ENCODE data around the gene UBE2D4. TPM values are rescaled to one million over a fixed set of nuclear protein-coding genes. Genes with fewer than 3 reads are reported as not detected.

Gene UBE2D4
- total and polyA plus RNA-seq, 9 donors, result 14.6 to 19.9 (median 18.0) TPM

GRCh38 chr7:43906331-43907010 lies 19.8 kb upstream of the UBE2D4 start, which contains the start of gene URGCP:
URGCP (minus strand) TSS chr7:43906596; CDS start chr7:43906575, 21 bp downstream.
- under 1% methylated on average over 45 of the region's 73 CpGs for WGBS (ENCODE audit: insufficient coverage)
- H3K4me3 ChIP-seq (ENCODE audit: low read length), result peak within 1 kb of the TSS; percentile 69
- peaks cover 4% of the 10 kb centered on the region for H3K36me3 ChIP-seq (ENCODE audit: control insufficient read depth, insufficient read depth, low read length)
- no peaks in the 10 kb centered on the region for H3K27me3 ChIP-seq (ENCODE audit: control insufficient read depth, insufficient read depth, low read length)
- peaks cover 11% of the 10 kb centered on the region for H3K4me1 ChIP-seq (ENCODE audit: control insufficient read depth, insufficient read depth, low read length)
- peak; percentile 73 for DNase-seq
- H3K9me3 ChIP-seq (replicated peaks; ENCODE audit: control insufficient read depth, low read depth, low read length), result no peaks in the 10 kb centered on the region
- peak within 1 kb of the TSS; percentile 91 for H3K27ac ChIP-seq (ENCODE audit: low read length)

DNA sequence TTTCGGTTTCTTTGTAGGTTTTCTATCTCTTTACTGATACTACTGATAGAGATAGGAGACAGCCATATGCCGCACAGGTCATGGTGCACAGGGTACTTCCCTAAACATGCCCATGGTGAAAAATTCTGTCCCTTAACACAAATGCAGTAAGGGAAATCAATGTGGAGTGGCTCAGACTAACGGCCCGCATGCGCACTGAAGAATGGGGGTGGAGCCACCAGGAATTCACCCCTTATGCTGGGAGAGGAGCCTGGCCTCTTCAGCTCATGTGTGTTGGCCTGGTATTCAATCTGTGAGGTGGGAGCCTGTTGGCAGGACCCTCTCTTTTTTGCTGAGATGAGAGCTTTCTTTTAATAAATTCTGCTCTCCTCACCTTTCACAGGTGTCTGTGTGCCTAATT lies 11.4 kb upstream of the UBE2D4 start:
- Histone ChIP-seq H3K36me3 (ENCODE audit: control insufficient read depth, insufficient read depth, low read length) (peaks cover 3% of the 10 kb centered on the region), H3K27ac (ENCODE audit: low read length) (no peak overlapping the region), H3K4me1 (ENCODE audit: control insufficient read depth, insufficient read depth, low read length) (peaks cover 3% of the 10 kb centered on the region), H3K27me3 (ENCODE audit: control insufficient read depth, insufficient read depth, low read length) (no peaks in the 10 kb centered on the region), H3K9me3 (replicated peaks; ENCODE audit: control insufficient read depth, low read depth, low read length) (no peaks in the 10 kb centered on the region), H3K4me3 (ENCODE audit: low read length) (no peak overlapping the region)
- DNase-seq, result no peak
- WGBS (ENCODE audit: insufficient coverage), result 100% methylated on average over 1 of the region's 5 CpGs

DNA sequence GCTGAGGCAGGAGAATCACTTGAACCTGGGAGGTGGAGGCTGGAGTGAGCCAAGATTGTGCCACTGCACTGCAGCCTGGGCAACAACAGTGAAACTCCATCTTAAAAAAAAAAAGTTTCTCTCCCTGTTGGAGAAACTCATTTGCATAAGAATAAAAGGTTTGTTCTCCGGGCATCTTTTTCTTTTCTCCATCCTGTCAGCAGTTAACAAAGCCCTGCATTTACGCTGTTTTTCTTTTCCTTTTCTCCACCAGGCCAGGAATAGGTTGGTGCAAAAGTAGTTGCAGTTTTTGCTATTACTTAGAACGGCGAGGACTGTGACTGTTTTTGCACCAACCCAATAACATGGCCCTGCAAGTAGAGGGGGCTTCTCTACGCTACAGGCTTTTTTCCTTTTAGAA lies 10.3 kb upstream of the UBE2D4 start:
- Histone ChIP-seq H3K27ac (ENCODE audit: low read length) (no peak overlapping the region), H3K4me3 (ENCODE audit: low read length) (no peak overlapping the region), H3K36me3 (ENCODE audit: control insufficient read depth, insufficient read depth, low read length) (peaks cover 3% of the 10 kb centered on the region), H3K27me3 (ENCODE audit: control insufficient read depth, insufficient read depth, low read length) (no peaks in the 10 kb centered on the region), H3K9me3 (replicated peaks; ENCODE audit: control insufficient read depth, low read depth, low read length) (no peaks in the 10 kb centered on the region), H3K4me1 (ENCODE audit: control insufficient read depth, insufficient read depth, low read length) (peaks cover 3% of the 10 kb centered on the region)
- no peak for DNase-seq
- no CpG with 5 or more reads among the region's 5 CpGs for WGBS (ENCODE audit: insufficient coverage)

DNA sequence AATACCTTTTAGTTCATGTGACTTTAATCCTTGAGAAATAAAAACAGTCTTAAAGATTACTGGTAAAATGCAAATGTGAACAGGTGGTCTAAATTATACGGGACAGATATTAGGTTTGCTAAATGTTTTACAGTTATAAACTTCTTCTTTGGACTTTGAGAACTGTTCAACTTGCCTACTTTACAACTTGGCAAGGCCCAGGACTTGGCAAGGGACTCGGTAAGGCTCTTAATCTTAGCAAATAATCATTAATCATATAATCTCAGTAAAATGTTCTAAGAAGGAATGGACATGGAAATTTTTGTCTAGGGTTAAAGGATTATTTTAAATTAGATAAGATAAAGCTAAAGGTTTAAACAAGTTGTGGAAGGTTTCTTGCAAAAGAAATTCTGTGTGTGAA lies 4.8 kb upstream of the UBE2D4 start:
- WGBS (ENCODE audit: insufficient coverage), result no CpG with 5 or more reads among the region's 2 CpGs
- DNase-seq, result no peak

DNA sequence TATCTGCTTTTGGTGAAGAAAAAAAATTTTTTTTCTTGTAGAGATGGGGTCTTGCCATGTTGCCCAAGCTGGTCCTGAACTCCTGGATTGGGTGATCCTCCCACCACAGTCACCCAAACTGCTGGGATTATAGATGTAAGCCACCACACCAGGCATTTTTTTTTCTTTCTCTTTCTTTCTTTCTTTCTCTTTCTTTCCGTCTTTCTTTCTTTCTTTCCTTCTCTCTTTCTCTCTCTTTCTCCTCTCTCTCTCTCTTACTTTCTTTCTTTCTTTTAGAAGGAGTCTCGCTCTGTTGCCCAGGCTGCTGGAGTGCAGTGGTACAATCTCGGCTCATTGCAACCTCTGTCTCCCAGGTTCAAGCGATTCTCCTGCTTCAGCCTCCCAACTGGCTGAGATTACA lies 3.5 kb upstream of the UBE2D4 start:
- H3K27me3 ChIP-seq (ENCODE audit: control insufficient read depth, insufficient read depth, low read length), result no peaks in the 10 kb centered on the region
- WGBS (ENCODE audit: insufficient coverage), result no CpG with 5 or more reads among the region's 4 CpGs
- H3K4me1 ChIP-seq (ENCODE audit: control insufficient read depth, insufficient read depth, low read length), result peaks cover 5% of the 10 kb centered on the region
- no peak for DNase-seq
- no peak overlapping the region for H3K27ac ChIP-seq (ENCODE audit: low read length)
- H3K9me3 ChIP-seq (replicated peaks; ENCODE audit: control insufficient read depth, low read depth, low read length), result no peaks in the 10 kb centered on the region
- H3K36me3 ChIP-seq (ENCODE audit: control insufficient read depth, insufficient read depth, low read length), result peaks cover 3% of the 10 kb centered on the region
- H3K4me3 ChIP-seq (ENCODE audit: low read length), result no peak overlapping the region

More for the DNA sequence above, 4.8 kb upstream of the UBE2D4 start:
- Histone ChIP-seq H3K27me3 (ENCODE audit: control insufficient read depth, insufficient read depth, low read length) (no peaks in the 10 kb centered on the region), H3K27ac (ENCODE audit: low read length) (no peak overlapping the region), H3K4me3 (ENCODE audit: low read length) (no peak overlapping the region), H3K36me3 (ENCODE audit: control insufficient read depth, insufficient read depth, low read length) (peaks cover 3% of the 10 kb centered on the region), H3K9me3 (replicated peaks; ENCODE audit: control insufficient read depth, low read depth, low read length) (no peaks in the 10 kb centered on the region), H3K4me1 (ENCODE audit: control insufficient read depth, insufficient read depth, low read length) (peaks cover 2% of the 10 kb centered on the region)

DNA sequence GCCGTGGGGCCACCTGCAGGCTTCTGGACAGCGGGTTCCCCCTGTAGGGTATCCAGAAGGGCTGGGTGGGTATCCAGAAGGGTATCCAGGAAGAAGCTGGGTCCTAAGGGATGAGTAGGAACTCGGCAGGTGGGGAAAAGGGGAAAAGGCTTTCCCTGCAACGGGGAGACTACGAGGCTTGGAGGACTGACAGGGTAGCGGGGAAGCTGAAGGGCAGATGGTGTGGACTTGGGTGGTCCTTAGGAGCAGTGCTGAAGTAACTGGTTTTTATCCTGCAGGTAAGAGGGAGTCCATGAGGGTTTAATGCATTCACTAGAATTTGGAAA lies 525 bp downstream of the UBE2D4 start:
- Histone ChIP-seq H3K36me3 (ENCODE audit: control insufficient read depth, insufficient read depth, low read length) (no peaks in the 10 kb centered on the region), H3K27ac (ENCODE audit: low read length) (peak overlapping the region; percentile 95), H3K4me3 (ENCODE audit: low read length) (peak overlapping the region; percentile 76), H3K27me3 (ENCODE audit: control insufficient read depth, insufficient read depth, low read length) (no peaks in the 10 kb centered on the region), H3K4me1 (ENCODE audit: control insufficient read depth, insufficient read depth, low read length) (peaks cover 5% of the 10 kb centered on the region), H3K9me3 (replicated peaks; ENCODE audit: control insufficient read depth, low read depth, low read length) (no peaks in the 10 kb centered on the region)
- 0% methylated on average over 5 of the region's 6 CpGs for WGBS (ENCODE audit: insufficient coverage)
- DNase-seq, result no peak

DNA sequence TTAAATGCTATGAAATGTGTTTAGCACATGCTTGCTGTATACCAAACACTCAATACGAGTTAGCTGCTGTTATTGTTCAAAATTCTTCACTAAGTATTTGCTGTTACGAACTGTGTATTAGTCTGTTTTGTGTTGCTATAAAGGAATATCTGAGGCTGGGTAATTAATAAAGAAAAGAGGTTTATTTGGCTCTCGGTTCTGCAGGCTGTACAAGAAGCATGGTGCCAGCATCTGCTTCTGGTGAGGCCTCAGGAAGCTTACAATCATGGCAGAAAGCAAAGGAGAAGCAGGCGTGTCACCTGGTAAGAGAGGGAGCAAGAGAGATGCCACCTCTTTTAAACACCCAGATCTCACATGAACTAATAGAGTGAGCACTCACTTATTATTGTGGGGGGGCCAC lies 1.6 kb downstream of the UBE2D4 start:
- Histone ChIP-seq H3K4me1 (ENCODE audit: control insufficient read depth, insufficient read depth, low read length) (peaks cover 5% of the 10 kb centered on the region), H3K9me3 (replicated peaks; ENCODE audit: control insufficient read depth, low read depth, low read length) (no peaks in the 10 kb centered on the region), H3K36me3 (ENCODE audit: control insufficient read depth, insufficient read depth, low read length) (no peaks in the 10 kb centered on the region), H3K27ac (ENCODE audit: low read length) (no peak overlapping the region), H3K27me3 (ENCODE audit: control insufficient read depth, insufficient read depth, low read length) (no peaks in the 10 kb centered on the region), H3K4me3 (ENCODE audit: low read length) (no peak overlapping the region)
- WGBS (ENCODE audit: insufficient coverage), result 80% methylated on average over 1 of the region's 4 CpGs
- DNase-seq, result no peak

DNA sequence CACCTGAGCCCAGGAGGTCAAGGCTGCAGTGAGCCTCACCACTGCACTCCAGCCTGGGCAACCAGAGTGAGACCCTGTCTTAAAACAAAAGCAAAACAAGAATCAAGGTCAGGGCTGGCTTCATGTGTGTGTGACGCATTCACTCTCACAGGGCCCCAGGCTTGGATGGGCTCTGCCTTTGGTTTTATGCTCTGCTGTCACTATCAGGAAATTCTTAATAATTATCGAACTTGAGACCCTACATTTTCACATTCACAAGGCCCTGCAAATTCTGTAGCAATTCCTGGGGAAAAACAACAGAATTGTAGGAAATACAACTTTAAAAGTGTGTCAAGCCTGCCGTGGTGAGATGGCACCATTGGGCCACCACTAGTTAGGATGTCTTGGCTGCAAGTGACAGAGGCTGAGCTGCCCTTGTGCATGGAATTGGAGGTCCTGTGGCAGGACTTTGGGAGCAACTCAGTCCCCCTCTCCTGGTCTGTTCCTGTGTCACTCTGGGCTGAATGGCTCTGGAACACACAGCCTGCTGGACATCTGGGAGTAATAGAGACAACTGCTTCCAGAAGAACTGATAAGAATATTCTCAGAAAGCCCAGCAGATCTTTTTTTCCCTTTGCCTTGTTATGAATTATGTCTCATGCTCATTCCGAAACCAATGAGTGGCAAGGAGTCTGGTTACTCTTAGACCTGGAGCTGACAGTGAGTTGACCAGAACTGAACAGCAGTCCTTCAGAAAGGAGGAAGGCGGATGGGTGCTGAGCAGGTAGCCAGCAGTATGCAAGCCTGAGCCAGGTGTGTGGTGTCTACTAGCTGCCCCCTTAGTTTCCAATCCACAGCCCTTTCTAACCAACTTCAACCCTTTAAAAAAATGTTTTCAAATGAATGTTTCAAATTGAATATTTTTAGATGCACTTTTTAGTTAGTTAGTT lies 3.6 kb downstream of the UBE2D4 start:
- DNase-seq, result no peak
- no peaks in the 10 kb centered on the region for H3K36me3 ChIP-seq (ENCODE audit: control insufficient read depth, insufficient read depth, low read length)
- H3K9me3 ChIP-seq (replicated peaks; ENCODE audit: control insufficient read depth, low read depth, low read length), result no peaks in the 10 kb centered on the region
- H3K4me3 ChIP-seq (ENCODE audit: low read length), result no peak overlapping the region
- peaks cover 5% of the 10 kb centered on the region for H3K4me1 ChIP-seq (ENCODE audit: control insufficient read depth, insufficient read depth, low read length)
- 100% methylated on average over 2 of the region's 5 CpGs for WGBS (ENCODE audit: insufficient coverage)
- no peak overlapping the region for H3K27ac ChIP-seq (ENCODE audit: low read length)
- no peaks in the 10 kb centered on the region for H3K27me3 ChIP-seq (ENCODE audit: control insufficient read depth, insufficient read depth, low read length)

DNA sequence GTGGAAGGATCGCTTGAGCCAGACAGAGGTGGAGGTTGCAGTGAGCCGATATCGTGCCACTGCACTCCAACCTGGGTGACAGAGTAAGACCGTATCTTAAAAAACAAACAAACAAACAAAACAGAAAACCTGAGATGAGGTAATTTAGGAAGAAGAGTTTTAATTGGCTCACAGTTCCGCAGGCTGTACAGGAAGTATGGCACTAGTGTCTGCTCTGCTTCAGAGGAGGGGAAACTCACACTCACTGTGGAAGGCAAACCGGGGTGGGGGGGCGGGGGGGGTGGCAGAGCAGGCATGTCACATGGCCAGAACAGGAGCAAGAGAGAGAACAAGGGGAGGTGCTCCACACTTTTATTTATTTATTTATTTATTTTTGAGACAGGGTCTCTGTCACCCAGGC lies 5.1 kb downstream of the UBE2D4 start:
- H3K27ac ChIP-seq (ENCODE audit: low read length), result no peak overlapping the region

DNA sequence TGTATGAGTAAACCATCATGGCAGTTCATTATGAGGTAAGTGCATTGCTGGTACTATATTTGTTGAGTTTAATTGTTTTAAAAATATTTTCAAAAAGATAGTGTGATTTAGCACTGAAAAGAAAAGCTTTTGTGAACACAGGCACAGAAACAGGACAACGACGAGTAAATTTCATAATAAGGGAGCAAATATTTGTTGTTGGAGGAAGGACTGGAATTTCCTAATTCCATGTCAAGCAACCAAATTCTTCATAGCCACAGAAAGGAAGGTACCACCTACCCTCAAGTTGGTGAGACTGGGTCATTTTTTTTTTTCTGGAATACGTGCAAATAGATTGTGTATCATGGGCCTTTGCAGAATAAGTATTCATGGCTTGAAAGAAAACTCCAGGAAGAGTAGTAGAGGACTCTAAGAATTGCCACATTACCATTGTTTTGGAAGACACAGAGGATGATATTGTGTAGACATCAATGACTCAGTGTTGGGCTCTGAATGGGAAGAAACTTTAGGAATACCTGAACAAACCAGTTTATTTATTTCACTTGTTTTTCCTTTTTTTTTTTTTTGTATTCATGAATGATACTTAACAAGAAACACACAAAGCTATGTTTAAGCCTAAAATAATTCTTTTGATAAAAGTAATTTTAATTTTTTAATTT lies 7.8 kb downstream of the UBE2D4 start:
- H3K36me3 ChIP-seq (ENCODE audit: control insufficient read depth, insufficient read depth, low read length), result no peaks in the 10 kb centered on the region
- H3K9me3 ChIP-seq (replicated peaks; ENCODE audit: control insufficient read depth, low read depth, low read length), result no peaks in the 10 kb centered on the region
- H3K27me3 ChIP-seq (ENCODE audit: control insufficient read depth, insufficient read depth, low read length), result no peaks in the 10 kb centered on the region
- no peak for DNase-seq
- no peak overlapping the region for H3K4me3 ChIP-seq (ENCODE audit: low read length)
- H3K4me1 ChIP-seq (ENCODE audit: control insufficient read depth, insufficient read depth, low read length), result no peaks in the 10 kb centered on the region
- H3K27ac ChIP-seq (ENCODE audit: low read length), result no peak overlapping the region
- no CpG with 5 or more reads among the region's 3 CpGs for WGBS (ENCODE audit: insufficient coverage)

More for the DNA sequence above, 5.1 kb downstream of the UBE2D4 start:
- no peak overlapping the region for H3K4me3 ChIP-seq (ENCODE audit: low read length)
- peaks cover 3% of the 10 kb centered on the region for H3K4me1 ChIP-seq (ENCODE audit: control insufficient read depth, insufficient read depth, low read length)
- no peaks in the 10 kb centered on the region for H3K27me3 ChIP-seq (ENCODE audit: control insufficient read depth, insufficient read depth, low read length)
- H3K9me3 ChIP-seq (replicated peaks; ENCODE audit: control insufficient read depth, low read depth, low read length), result no peaks in the 10 kb centered on the region
- no peak for DNase-seq
- H3K36me3 ChIP-seq (ENCODE audit: control insufficient read depth, insufficient read depth, low read length), result no peaks in the 10 kb centered on the region
- WGBS (ENCODE audit: insufficient coverage), result no CpG with 5 or more reads among the region's 7 CpGs
